ENCODE measurements around the gene AATK. TPM values are rescaled to one million over a fixed set of nuclear protein-coding genes. Genes with fewer than 3 reads are reported as not detected.

AATK gene
- total RNA-seq, 2 experiments from 2014 or later: 0.25 to 0.82 TPM

- no peak overlapping the region for H3K4me3 ChIP-seq (ENCODE audit: low read length)
- H3K27ac ChIP-seq (ENCODE audit: low read depth in 1 of 2, low read length in 2 of 2): no peak overlapping the region
- no peaks in the 10 kb centered on the region for H3K4me1 Mint-ChIP-seq (ENCODE audit: low read depth)
- ATAC-seq (ENCODE audit: poor library complexity) (no peak), DNase-seq (no peak)
- no peak overlapping the region for H3K27ac Mint-ChIP-seq
- ChIA-PET CTCF (no interaction called here), POLR2A (no interaction called here)
- H3K9me3 Mint-ChIP-seq: no peaks in the 10 kb centered on the region
- H3K4me3 Mint-ChIP-seq: no peak overlapping the region
- no peaks in the 10 kb centered on the region for H3K36me3 Mint-ChIP-seq (ENCODE audit: low read depth)
- H3K9me3 ChIP-seq (ENCODE audit: control insufficient read depth in 1 of 2, insufficient read depth in 1 of 2, low read length in 2 of 2): no peaks in the 10 kb centered on the region
- no peaks in the 10 kb centered on the region for H3K4me1 ChIP-seq (ENCODE audit: insufficient read depth, low read length)
- peaks cover 0 to 3% of the 10 kb centered on the region in 2 experiments for H3K27me3 ChIP-seq (ENCODE audit: control insufficient read depth in 1 of 2, insufficient read depth in 2 of 2, low read length in 2 of 2)
- intact Hi-C loops (cut with DNase I, micrococcal nuclease): loop anchor here (2.0 to 5.0 kb wide), 2 partner anchors 98 to 457 kb away; no protein-coding TSS in a partner anchor
- no peak for TF ChIP-seq CTCF (IDR thresholded peaks at IDR 0.05)
- no peaks in the 10 kb centered on the region for H3K27me3 Mint-ChIP-seq
- H3K36me3 ChIP-seq (ENCODE audit: insufficient read depth, low read length): no peaks in the 10 kb centered on the region
Measured at GRCh38 chr17:81143717-81144422, 22.2 kb downstream of the AATK start.

- TF ChIP-seq CTCF (IDR thresholded peaks at IDR 0.05): no peak
- H3K36me3 Mint-ChIP-seq (ENCODE audit: low read depth): no peaks in the 10 kb centered on the region
- CTCF ChIA-PET: no interaction called here
- no peaks in the 10 kb centered on the region for H3K9me3 ChIP-seq (ENCODE audit: control insufficient read depth in 1 of 2, insufficient read depth in 1 of 2, low read length in 2 of 2)
- H3K9me3 Mint-ChIP-seq: no peaks in the 10 kb centered on the region
- ATAC-seq (ENCODE audit: poor library complexity) (no peak), DNase-seq (no peak)
- no peak overlapping the region for H3K4me3 ChIP-seq (ENCODE audit: low read length)
- H3K27me3 Mint-ChIP-seq: no peaks in the 10 kb centered on the region
- peaks cover 0 to 3% of the 10 kb centered on the region in 2 experiments for H3K27me3 ChIP-seq (ENCODE audit: control insufficient read depth in 1 of 2, insufficient read depth in 2 of 2, low read length in 2 of 2)
- intact Hi-C loops (cut with DNase I, micrococcal nuclease): loop anchor here (2.0 to 5.0 kb wide), 2 partner anchors 99 to 458 kb away; no protein-coding TSS in a partner anchor
- POLR2A ChIA-PET: no interaction called here
- no peak overlapping the region for H3K27ac ChIP-seq (ENCODE audit: low read depth in 1 of 2, low read length in 2 of 2)
- H3K36me3 ChIP-seq (ENCODE audit: insufficient read depth, low read length): no peaks in the 10 kb centered on the region
- no peak overlapping the region for H3K27ac Mint-ChIP-seq
- no peaks in the 10 kb centered on the region for H3K4me1 ChIP-seq (ENCODE audit: insufficient read depth, low read length)
- H3K4me1 Mint-ChIP-seq (ENCODE audit: low read depth): no peaks in the 10 kb centered on the region
- H3K4me3 Mint-ChIP-seq: no peak overlapping the region
Measured at GRCh38 chr17:81143200-81143527, 22.9 kb downstream of the AATK start.

- H3K27me3 ChIP-seq (ENCODE audit: control insufficient read depth in 1 of 2, insufficient read depth in 2 of 2, low read length in 2 of 2): peaks cover 0 to 3% of the 10 kb centered on the region in 2 experiments
- no peaks in the 10 kb centered on the region for H3K4me1 ChIP-seq (ENCODE audit: insufficient read depth, low read length)
- no peaks in the 10 kb centered on the region for H3K4me1 Mint-ChIP-seq (ENCODE audit: low read depth)
- no peaks in the 10 kb centered on the region for H3K9me3 ChIP-seq (ENCODE audit: control insufficient read depth in 1 of 2, insufficient read depth in 1 of 2, low read length in 2 of 2)
- intact Hi-C loops (cut with DNase I, micrococcal nuclease): loop anchor here (1.0 to 5.0 kb wide), 4 partner anchors 99 to 458 kb away; no protein-coding TSS in a partner anchor
- no peaks in the 10 kb centered on the region for H3K36me3 ChIP-seq (ENCODE audit: insufficient read depth, low read length)
- H3K27me3 Mint-ChIP-seq: no peaks in the 10 kb centered on the region
- no peaks in the 10 kb centered on the region for H3K36me3 Mint-ChIP-seq (ENCODE audit: low read depth)
- POLR2A ChIA-PET: no interaction called here
- peak; percentile 53 for TF ChIP-seq CTCF (IDR thresholded peaks at IDR 0.05)
- ATAC-seq (ENCODE audit: poor library complexity): peak; percentile 73
- H3K4me3 Mint-ChIP-seq: no peak overlapping the region
- CTCF ChIA-PET: no interaction called here
- peak; percentile 35 to 78 (median 56) for DNase-seq
- no peak overlapping the region for H3K4me3 ChIP-seq (ENCODE audit: low read length)
- no peak overlapping the region for H3K27ac ChIP-seq (ENCODE audit: low read depth in 1 of 2, low read length in 2 of 2)
- no peaks in the 10 kb centered on the region for H3K9me3 Mint-ChIP-seq
- H3K27ac Mint-ChIP-seq: no peak overlapping the region
Measured at GRCh38 chr17:81142301-81143199, 23.5 kb downstream of the AATK start.
